Purkinje cell (primary cell): ENCODE results near the gene DHX57. TPM values are rescaled to one million over a fixed set of nuclear protein-coding genes. Genes with fewer than 3 reads are reported as not detected.

Source experiments
- polyA plus RNA-seq: library from polyadenylated mRNA; unstranded; fragments of >200 nt; fragmentation: Nextera tagmentation; gene quantifications from 2 replicates; pipeline ENCODE4 v1.2.1, GENCODE V29; 2014

The DHX57 gene
- polyA plus RNA-seq = 36.7 and 48.5 TPM in 2 replicates

GRCh38 chr2:38875576-38876367 lies at the start of gene DHX57, which contains the start of gene MORN2:
Gene DHX57, minus strand, starts transcription at chr2:38875934. Its CDS starts 7,529 bp downstream, at chr2:38868405.
Gene MORN2, plus strand, starts transcription at chr2:38875976.

GRCh38 chr2:38889575-38889974 lies 13.8 kb upstream of the DHX57 start, which contains the start of gene ARHGEF33:
Gene ARHGEF33, plus strand, starts transcription at chr2:38889875. Its CDS starts 29,573 bp downstream, at chr2:38919448.

GRCh38 chr2:38750891-38751595 lies 124.7 kb downstream of the DHX57 start, which contains the start of gene SRSF7:
Gene SRSF7, minus strand, starts transcription at chr2:38751361. Its CDS starts 105 bp downstream, at chr2:38751256.

Other genes with a start within 250 kb of the DHX57 start
- gene GALM, start 209.8 kb downstream of the DHX57 start, polyA plus RNA-seq = 1.4 and 3.7 TPM in 2 replicates
- gene SRSF7, start 124.6 kb downstream of the DHX57 start, polyA plus RNA-seq = 71.0 and 124 TPM in 2 replicates
- 27.7 and 28.3 TPM in 2 replicates for gene GEMIN6, start 97.7 kb downstream of the DHX57 start, polyA plus RNA-seq
- gene MORN2, start within 50 bp of the DHX57 start, polyA plus RNA-seq = 448 and 577 TPM in 2 replicates
- gene ARHGEF33, start 13.9 kb upstream of the DHX57 start, polyA plus RNA-seq = 130 and 144 TPM in 2 replicates
- 27.7 and 38.4 TPM in 2 replicates for gene SOS1, start 245.1 kb upstream of the DHX57 start, polyA plus RNA-seq